Stimulated activated CD4-positive, alpha-beta T cell treated with anti-CD3 and anti-CD28 coated beads, Interleukin-4, amount 100 ng/mL, for 4 hours (primary cell): ENCODE results near the gene BMP2.

Source experiments
- DNase-seq, 2 experiments: peaks; one replicate each; pipeline ENCODE4 v3.0.0-alpha.2; 2020

BMP2 gene

GRCh38 chr20:6767536-6768227 is at the start of gene BMP2:
TSS of gene BMP2 (plus strand) at chr20:6767686. CDS start at chr20:6770127, 2,441 bp downstream.
- DNase-seq, result no peak

- no peak for DNase-seq
Measured at GRCh38 chr20:6718662-6719368, 48.7 kb upstream of the BMP2 start.

- no peak for DNase-seq
Measured at GRCh38 chr20:6719369-6719721, 48.1 kb upstream of the BMP2 start.

- no peak for DNase-seq
Measured at GRCh38 chr20:6726761-6727160, 40.7 kb upstream of the BMP2 start.

- no peak for DNase-seq
Measured at GRCh38 chr20:6730672-6731328, 36.7 kb upstream of the BMP2 start.

- DNase-seq, result no peak
Measured at GRCh38 chr20:6732001-6732447, 35.5 kb upstream of the BMP2 start.

GRCh38 chr20:6732851-6733250 is 34.6 kb upstream of the BMP2 start:
- DNase-seq, result no peak

- DNase-seq, result no peak
Measured at GRCh38 chr20:6733965-6734364, 33.5 kb upstream of the BMP2 start.

- no peak for DNase-seq
Measured at GRCh38 chr20:6735942-6736845, 31.3 kb upstream of the BMP2 start.

GRCh38 chr20:6739406-6739805 is 28.1 kb upstream of the BMP2 start:
- no peak for DNase-seq

- no peak for DNase-seq
Measured at GRCh38 chr20:6740096-6740495, 27.4 kb upstream of the BMP2 start.

GRCh38 chr20:6744180-6744579 is 23.3 kb upstream of the BMP2 start:
- DNase-seq, result no peak

GRCh38 chr20:6744805-6745204 is 22.7 kb upstream of the BMP2 start:
- DNase-seq, result no peak

- no peak for DNase-seq
Measured at GRCh38 chr20:6746901-6747609, 20.4 kb upstream of the BMP2 start.

GRCh38 chr20:6750438-6750837 is 17.0 kb upstream of the BMP2 start:
- DNase-seq, result no peak

- no peak for DNase-seq
Measured at GRCh38 chr20:6756693-6757595, 10.5 kb upstream of the BMP2 start.

- DNase-seq, result no peak
Measured at GRCh38 chr20:6764619-6765018, 2.9 kb upstream of the BMP2 start.

GRCh38 chr20:6765469-6766058 is 1.9 kb upstream of the BMP2 start:
- DNase-seq, result no peak

GRCh38 chr20:6766433-6766832 is 1.1 kb upstream of the BMP2 start:
- no peak for DNase-seq

- DNase-seq, result no peak
Measured at GRCh38 chr20:6767126-6767535, 355 bp upstream of the BMP2 start.
